NCI-H345 (cell line): ENCODE measurements around the gene CHMP4B.
A peak's percentile ranks its signal among the peaks of the same experiment; 100 is the strongest.

Experiments used
- DNase-seq: peaks from one replicate; lab custom pipeline; 2025; lab: John Stamatoyannopoulos, UW

CHMP4B gene

DNA sequence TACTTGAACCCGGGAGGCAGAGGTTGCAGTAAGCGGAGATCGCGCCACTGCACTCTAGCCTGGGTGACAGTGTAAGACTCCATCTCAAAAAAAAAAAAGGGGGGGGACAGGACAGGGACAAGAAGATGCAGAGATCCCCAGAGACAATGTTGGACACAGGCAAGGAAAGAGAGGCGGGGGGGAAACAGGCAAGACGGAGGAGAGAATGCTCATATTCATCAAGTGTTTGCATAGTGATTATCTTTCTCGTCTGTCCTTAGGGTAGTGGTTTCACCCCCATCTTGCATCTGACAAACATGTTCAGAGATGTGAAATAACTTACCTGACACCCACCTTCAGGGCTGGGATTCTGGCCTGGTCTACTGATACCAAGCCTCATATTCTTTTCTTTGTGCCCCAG lies 29.0 kb downstream of the CHMP4B start:
- DNase-seq: no peak

DNA sequence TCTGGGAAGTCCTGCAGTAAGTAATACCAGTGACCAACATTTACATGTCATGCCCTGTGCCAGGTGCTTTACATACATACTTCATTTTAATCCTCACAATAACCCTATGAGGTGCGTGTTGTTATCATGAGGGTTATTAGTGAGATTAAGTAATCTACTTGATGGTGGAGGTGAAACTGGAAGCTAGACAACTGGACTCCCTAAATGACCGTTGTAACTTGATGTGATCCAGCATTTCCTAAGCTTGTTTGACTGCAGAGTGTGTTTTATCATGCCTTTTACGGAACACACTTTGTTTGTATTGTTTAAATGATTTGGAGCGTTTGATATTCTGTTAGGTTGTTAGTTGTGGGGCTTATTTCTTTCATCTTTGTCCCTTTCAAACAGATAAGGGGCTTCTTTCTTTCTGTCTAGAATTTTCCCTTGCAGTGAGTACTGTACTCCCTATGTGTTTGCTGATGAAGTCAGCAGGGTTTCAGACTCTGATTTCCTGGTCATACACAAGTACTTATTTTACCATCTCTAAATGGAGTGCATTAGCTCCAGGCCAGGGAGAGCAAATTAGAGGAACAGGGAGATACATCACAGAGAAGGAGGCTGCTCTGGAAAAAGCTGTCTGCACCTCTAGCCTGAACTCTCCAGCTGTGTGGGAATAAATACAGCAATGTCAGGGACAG lies 29.7 kb downstream of the CHMP4B start:
- no peak for DNase-seq

DNA sequence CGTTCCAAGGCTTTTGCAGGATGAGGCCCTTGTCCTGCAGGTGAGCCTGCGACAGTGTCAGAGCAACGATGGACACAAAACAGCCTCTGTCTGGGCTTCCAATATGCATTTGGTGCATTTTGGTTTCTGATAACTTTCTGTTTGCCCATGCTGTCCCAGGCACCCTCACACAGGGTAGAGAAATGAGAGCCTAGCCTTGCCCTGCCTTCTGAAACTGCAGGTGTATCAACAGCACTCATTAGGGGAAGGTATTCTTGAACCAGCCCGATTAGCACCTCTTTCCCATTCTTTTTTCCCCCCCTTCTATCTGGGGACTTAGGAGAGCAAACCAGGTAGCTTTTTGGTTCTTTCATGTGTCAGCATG lies 30.3 kb downstream of the CHMP4B start:
- no peak for DNase-seq

DNA sequence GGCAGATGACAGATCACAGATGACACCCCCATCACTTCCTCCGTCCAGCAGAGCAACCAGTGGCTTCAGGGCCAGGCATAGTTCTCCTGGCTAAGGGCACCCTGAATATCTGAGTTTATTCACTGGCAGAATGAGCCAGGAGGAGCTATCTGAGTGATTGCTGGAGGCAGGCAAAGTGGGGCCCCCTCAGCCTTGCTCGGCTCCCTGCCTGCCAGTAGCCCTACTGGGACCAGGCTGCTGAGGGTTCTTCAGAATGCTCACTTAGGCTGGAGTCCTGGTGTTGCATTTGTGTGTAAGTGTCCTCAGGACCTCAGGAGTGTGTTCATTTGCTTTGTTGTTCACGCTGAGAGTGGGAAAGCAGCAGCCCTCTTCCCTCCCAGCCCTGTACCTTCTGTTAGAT lies 31.2 kb downstream of the CHMP4B start:
- DNase-seq: no peak

DNA sequence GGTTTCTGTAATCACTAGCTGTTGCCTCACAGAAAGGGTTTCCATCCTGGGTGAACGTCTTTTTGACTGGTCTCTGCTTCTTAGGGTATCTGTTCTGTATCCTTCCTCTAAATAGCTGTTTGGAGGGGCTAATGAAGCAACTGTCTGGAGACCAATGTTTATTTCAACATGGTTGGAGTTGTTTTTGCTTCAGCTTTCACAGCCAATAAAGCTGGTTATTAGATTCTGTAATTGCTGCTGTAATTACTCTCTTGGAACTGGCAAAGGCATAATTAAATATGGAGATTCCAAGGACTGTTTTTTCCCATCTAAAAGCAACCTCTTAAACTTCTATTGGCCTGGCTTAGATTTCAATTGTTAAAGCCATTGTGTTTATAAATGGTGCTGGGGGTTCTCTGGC lies 31.9 kb downstream of the CHMP4B start:
- DNase-seq: no peak

DNA sequence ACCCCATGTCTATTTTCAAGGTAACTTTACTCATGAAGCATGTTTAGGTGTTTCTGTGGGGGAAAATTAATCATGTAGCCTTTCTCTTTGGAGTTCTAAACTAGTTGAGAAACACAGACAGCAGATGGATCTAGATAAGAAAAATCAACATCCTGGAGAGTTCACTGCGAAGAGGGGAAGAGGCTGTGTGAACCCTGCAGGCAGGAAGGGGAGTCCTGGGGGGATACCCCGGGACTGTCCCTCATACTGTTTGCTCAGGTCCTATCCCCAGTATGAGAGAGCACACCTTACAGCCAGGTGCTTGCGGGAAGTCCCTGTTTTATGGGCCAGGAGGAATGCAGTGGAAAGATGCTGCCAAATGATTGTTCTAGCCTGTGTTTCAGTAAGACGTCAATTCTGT lies 32.7 kb downstream of the CHMP4B start:
- no peak for DNase-seq

DNA sequence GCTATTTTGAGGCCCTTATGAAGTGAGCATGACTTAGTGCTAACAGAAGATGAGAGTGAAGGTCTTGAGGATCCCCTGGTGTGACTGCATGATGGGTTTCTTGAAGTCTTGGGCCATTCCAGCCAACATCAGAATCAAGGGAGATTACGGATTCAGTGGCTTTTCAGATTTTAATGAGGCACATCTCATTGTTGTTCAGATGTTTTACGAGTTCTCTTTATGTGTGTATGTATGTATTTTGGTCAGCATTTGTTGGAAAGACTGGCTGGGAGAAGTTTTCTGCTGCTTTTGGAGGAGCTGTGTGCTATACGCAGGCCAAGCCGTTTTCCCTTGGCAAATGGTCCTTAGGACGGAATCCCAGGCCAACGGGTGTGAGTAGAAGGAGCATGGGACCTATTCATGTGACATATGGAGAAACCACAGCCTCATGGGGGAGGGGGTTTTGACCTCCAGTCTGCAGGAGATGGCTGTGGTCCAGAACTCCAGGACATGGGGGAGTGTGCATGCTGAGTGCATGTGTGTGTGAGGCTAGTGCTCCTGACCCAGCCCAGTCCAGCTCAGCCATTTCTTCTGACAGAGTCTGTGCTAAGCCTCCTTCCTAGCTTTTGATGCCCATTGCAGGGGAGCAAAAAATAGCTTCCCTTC lies 35.3 kb downstream of the CHMP4B start:
- no peak for DNase-seq

DNA sequence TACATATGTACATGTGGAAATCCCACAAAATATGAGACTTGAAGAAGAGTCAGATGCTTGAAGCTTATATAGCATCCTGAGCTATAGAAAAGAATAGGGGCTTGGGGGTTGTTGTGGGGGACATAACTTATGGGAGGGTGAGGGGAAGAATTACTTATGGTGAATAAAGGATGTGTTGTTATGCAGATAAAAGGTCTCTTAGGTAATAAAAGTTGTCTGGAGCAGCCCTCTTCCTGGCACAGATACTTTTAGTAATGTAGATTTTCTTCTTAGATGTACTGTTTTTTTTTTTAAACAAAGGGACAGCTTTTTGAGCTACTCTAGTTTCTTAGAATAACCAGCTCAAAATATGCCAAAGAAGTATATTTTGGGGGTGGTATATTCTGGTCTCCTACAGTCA lies 35.9 kb downstream of the CHMP4B start:
- no peak for DNase-seq

DNA sequence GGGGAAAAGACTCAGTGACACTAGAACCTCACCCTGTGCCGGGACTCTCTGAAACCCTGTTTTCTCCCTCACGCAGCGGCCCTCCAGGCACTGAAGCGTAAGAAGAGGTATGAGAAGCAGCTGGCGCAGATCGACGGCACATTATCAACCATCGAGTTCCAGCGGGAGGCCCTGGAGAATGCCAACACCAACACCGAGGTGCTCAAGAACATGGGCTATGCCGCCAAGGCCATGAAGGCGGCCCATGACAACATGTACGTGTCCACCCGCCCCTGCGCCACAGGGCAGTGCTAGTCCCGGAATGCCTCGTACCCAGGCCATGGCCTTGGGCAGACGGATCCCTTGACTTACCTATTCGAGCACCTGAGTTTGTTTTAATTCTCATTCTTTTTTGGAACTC lies 37.2 kb downstream of the CHMP4B start:
- no peak for DNase-seq

DNA sequence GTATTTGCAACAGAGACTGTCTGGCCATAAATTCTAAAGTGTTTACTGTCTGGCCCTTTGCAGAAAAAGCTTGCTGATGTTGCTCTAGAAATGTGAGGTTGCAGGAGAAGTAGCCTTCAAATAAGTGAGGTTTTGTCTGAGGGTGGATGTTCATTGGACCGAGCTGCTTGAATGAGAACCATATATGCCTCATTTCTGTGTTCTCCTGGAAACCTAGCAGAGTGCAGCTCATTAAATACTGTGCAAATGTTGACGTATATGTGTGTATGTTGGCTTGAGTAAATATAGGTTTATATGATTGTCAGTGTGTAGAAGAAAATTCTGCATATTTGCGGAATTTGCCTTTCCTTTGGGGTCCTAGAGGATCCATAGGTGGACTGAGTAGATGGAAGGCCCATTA lies 39.0 kb downstream of the CHMP4B start:
- no peak for DNase-seq

DNA sequence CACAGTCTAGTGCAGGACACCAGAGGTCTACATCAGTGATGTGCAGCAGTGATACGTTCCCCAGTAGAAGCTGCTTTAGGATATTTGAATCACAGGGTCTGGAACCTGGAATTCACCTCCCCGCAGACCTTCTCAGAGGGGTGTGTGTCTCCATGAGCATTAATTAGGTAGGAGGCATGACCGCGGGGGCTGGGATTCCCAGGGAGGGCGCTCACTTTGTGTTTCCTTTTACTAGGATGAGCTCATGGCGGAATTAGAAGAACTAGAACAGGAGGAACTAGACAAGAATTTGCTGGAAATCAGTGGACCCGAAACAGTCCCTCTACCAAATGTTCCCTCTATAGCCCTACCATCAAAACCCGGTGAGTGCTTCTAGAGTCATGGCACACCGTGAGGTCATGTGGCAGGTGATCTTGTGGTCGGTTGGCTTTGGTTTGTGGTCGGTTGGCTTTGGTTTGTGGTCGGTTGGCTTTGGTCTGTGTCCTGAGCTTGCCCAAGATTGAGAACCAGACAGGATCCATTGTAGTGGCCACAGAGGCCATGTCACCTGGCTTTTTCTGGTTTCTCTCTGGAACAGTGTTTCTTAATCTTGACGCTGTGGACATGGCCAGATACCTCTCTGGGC lies 40.8 kb downstream of the CHMP4B start:
- no peak for DNase-seq

DNA sequence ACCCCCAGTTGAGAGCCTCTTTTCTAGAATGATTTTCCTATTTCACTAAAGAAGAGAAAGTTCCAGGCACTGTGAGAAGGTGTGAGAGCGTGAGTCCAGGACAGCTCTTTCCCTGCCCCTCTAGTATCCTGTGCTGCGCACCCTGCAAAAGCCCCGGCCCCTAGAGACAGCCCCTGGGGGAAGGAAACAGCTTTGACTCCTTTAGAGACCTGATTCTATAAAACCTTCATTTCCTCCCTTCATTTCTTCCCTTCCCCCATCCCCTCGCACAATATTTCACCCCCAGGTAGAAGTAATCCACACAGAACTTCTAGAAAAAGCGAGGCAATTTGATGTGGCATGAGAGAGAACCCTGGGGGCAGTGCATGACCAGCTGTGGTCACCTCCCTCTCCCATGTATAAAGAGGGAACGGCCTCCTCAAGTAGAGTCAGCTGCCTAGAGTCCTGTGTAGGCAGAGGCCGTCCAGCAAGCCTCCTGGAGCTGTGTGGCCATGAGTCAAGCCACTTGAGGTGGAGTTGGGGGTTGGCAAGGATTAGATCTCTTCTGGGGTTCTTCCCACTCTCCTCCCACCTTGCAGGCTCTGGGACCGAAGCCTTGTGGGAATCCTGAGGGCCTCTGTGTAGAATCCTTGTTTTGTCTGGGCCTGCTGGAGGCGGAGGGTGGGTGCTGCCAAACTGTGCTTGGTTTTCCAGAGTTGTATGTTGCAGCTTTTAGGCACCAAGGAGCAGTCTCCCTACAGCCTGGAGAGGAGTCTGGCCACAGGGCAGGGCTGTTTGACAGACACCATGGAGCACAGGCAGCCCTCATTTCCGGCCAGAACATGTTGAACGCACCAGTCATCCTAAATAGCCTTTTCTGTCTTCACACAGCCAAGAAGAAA lies 41.7 kb downstream of the CHMP4B start:
- DNase-seq: no peak

DNA sequence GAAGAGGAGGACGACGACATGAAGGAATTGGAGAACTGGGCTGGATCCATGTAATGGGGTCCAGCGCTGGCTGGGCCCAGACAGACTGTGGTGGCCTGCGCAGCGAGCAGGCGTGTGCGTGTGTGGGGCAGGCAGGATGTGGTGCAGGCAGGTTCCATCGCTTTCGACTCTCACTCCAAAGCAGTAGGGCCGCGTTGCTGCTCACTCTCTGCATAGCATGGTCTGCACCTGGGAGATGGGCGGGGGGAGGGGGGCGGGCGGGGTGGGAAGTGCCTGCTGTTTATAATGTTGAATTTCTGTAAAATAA lies 42.3 kb downstream of the CHMP4B start:
- no peak for DNase-seq

DNA sequence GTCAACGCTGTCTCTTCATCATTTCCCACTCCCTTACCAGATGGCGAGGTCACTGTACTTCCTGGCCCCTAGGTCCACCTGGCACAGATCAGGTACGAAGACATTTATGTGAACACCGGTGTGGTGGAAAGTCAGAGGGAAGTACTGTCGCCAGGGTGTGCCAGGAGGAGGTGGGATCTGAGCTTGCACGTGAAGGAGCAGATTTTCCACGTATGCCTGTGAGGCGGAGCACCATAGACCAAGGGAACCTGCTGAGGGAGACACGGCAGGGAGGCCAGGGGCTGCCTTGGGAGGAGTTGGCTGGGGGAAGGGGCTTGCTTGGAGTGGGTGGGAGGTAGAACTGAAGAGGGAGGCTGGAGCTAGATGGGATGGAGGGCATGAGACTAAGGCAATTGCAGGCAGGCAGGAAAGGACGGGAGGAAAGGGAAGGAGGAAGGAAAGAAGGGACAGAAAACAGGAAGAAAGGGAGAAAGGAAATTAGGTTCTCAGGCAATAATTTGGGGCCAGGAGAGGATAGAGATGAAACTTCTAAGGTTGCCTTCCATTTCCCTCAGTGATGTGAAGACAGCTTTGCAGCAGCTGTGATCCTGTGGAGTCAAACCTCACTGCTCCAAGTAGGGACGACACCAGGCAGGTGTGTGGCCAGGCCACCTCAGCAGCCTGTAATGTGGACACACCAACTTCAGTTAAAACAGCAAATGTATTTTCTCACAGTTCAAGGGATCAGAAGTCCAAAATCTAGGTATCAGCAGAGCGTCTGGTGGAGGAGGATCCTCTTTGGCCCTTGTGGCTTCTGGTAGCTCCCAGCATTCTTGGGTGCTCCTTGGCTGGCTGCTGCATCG lies 46.8 kb downstream of the CHMP4B start:
- DNase-seq: no peak

DNA sequence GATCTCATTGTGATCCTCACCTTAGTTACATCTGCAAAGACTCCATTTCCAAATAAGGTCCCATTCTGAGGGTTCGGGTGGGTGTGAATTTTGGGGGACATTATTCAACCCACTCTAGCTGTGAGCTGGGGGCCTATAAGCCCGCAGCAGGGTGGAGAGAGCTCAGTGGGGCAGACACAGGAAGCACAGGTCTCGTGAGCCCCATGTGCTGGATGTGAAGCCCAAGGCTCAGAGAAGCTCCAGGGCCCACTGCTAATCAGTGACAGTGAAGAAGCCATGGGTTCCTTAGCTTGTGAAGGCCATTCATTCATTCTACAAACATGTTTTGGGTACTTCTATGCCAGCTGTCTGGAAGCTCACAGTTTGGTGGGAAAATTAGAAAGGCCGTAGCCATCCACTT lies 47.5 kb downstream of the CHMP4B start:
- DNase-seq: no peak

DNA sequence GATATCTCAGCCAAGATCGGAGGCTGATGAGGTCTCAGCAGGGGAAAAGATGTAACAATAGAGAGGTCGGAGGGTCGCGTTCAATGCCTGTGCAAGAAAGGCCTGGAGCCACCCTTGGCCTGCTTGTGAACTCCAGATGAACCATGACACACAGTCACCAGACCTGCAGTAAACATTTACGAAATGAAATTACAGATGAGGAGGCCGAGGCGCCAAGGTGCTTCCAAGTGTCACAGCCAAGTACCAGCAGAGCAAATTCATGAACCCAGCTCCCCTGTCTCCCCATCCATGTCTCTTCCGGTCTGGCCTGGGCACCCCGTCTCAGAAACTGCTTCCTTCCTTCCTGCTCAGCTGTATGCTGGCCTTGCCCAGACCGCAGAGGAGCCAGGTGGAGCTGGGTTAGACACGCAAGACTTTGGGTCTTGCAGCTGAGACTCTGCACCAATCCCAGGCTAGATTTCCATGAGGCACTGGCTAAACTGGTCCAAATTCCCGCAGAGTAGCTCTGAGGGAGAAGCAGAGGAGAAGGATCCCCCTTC lies 48.1 kb downstream of the CHMP4B start:
- no peak for DNase-seq

DNA sequence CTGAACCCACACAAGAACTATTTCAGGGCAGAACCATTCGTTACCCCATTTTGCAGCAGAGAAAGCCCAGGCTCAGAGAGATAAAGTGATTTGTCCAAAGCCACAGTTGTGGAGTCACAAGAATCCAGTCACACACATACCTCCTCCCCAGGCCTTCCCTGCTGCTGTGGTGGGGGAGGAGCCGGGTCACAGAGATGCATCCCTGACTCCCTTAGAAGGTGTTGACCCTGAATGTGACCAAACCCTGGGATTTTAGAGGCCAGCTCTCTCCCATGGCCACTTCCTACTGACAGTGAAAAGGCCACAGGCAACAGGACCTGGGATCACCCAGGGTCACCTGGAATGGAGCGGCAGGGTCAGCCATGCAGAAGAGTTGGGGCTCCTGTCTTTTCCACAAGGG lies 48.6 kb downstream of the CHMP4B start:
- DNase-seq: no peak

DNA sequence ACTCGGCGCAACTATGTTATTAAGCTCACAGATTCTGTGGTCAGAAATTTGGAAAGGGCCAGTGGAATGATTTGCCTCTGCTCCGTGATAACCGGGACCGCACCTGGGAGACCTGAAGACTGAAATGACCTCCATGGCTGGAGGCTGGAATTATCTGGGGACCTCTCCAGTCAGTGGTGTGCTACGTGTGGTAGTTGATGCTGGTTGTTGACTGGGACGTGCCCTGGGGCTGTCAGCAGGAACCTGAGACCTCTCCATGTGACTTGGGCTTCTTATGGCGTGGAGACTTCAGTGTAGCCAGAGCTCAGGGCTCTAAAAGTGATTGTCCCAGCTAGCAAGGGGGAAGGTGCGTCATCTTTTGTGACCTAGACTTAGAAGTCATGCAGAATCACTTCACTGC lies 50.3 kb downstream of the CHMP4B start:
- no peak for DNase-seq

DNA sequence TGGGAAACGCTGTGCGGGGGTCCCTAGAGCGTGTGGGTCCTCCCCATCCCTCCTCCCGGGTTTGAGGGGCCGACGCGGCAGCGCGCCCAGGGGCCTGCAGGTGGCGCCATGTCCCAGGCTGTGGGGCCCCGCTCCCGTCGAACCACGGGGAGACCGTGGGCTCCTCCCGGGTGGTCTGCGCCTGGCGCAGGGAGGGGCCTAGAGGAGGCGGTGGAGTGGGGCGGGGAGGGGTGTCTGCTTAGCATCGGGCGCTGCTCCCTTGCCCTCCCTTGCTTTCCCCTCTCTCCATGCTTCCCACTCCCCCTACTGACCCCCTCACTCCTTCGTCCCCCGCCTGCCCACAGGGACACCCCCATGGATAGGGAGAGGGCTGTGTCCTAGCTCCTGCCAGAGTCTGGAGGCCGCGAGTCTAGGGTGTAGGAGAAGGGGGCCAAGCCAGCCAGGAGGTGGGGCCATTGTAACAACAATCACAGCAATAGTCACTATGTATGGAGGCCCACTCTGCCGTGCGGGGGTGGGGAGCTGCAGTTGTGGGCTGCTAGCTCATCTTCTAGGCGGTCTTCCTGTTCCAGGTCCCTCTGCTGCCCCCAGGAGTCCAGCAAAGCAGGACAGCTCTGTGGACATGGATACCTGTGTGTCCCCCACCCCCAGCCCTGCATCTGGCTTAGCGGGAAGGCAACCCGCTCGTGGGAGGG lies 51.7 kb downstream of the CHMP4B start:
- DNase-seq: peak; percentile 25

DNA sequence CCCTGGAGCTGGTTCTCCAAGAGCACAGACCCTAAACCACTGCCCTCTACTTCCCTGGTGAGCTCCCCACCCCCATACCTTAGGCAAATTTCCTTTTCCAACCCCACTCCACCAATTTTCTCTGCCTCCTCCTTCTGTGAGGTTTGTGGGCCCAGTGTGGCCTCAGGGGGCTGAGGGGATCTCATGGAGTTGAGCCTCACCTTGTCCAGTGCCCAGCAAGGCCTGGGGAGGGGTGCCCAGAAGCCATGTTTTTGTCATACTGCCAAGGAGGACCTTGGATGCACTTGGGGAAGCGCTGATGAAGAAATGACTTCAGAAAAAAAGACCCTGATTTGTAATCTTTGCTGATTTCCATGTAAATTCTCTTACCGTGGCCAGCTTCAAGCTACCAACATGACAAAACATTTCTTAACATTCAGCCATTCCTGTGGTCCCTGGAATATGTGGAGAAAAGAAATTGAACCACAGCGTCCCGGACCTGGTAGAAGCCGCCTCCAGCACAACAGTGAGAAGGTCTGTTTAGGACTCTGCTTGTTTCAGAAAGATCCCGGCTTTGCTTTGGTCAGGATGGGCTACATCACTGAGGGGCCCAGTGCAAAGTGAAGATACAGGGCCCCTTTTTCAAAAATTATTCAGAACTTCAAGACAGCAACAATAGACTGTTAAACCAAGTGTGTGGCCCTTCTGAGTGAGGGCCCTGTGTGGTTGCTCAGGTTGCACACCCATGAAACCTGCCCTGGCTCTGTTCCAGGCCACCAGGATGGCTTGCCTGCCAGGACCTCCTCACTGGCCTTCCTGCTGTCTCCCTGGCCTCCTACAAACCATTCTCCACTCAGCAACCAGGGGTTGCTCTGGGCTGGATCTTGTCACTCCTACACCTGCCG lies 52.5 kb downstream of the CHMP4B start:
- DNase-seq: no peak
